GM19468 (cell line): ENCODE data around the gene SEL1L3.

Source experiments
- ATAC-seq: cut with Tn5 transposase; IDR thresholded peaks from one replicate; pipeline ENCODE4 v1.9.1; 2021; ENCODE audit warnings: mild to moderate bottlenecking, moderate library complexity, moderate number of reproducible peaks; ENCODE audit not compliant: unreplicated experiment; ENCODE audit errors: extremely low read depth

SEL1L3 gene

GRCh38 chr4:25702848-25703247, 159.9 kb downstream of the SEL1L3 start:
- no peak for ATAC-seq

GRCh38 chr4:25700661-25701060, 162.1 kb downstream of the SEL1L3 start:
- no peak for ATAC-seq

GRCh38 chr4:25697516-25697915, 165.3 kb downstream of the SEL1L3 start:
- no peak for ATAC-seq
